Nephron progenitor cell (in vitro differentiated cells): ENCODE measurements around the gene TPSD1.

Experiments used
- DNase-seq: peaks from one replicate; pipeline ENCODE4 v3.0.0; 2021
- H3K27ac Mint-ChIP-seq: 2 replicates; pipeline ENCODE4 v1.8.0; 2021; ENCODE audit warnings: mild to moderate bottlenecking, moderate library complexity, mixed read lengths
- H3K27me3 Mint-ChIP-seq: 2 replicates; pipeline ENCODE4 v1.8.0; 2021; ENCODE audit warnings: mild to moderate bottlenecking, low read depth, mixed read lengths; ENCODE audit not compliant: poor library complexity
- H3K36me3 Mint-ChIP-seq: 2 replicates; pipeline ENCODE4 v1.8.0; 2021; ENCODE audit warnings: low read depth, mixed read lengths
- H3K4me1 Mint-ChIP-seq: 2 replicates; pipeline ENCODE4 v1.8.0; 2021; ENCODE audit warnings: mixed read lengths
- H3K4me3 Mint-ChIP-seq: 2 replicates; pipeline ENCODE4 v1.8.0; 2021; ENCODE audit warnings: mild to moderate bottlenecking, moderate library complexity, mixed read lengths
- H3K9me3 Mint-ChIP-seq: 2 replicates; pipeline ENCODE4 v1.8.0; 2021; ENCODE audit warnings: mild to moderate bottlenecking, moderate library complexity, mixed read lengths
- TF ChIP-seq, protein P1 (sequence below): fragments of 200-600 bp; sonication (generic); IDR thresholded peaks from 2 replicates; pipeline ENCODE4 v1.5.0; 2021; ENCODE audit warnings: antibody characterized with exemption

The TPSD1 gene

DNA sequence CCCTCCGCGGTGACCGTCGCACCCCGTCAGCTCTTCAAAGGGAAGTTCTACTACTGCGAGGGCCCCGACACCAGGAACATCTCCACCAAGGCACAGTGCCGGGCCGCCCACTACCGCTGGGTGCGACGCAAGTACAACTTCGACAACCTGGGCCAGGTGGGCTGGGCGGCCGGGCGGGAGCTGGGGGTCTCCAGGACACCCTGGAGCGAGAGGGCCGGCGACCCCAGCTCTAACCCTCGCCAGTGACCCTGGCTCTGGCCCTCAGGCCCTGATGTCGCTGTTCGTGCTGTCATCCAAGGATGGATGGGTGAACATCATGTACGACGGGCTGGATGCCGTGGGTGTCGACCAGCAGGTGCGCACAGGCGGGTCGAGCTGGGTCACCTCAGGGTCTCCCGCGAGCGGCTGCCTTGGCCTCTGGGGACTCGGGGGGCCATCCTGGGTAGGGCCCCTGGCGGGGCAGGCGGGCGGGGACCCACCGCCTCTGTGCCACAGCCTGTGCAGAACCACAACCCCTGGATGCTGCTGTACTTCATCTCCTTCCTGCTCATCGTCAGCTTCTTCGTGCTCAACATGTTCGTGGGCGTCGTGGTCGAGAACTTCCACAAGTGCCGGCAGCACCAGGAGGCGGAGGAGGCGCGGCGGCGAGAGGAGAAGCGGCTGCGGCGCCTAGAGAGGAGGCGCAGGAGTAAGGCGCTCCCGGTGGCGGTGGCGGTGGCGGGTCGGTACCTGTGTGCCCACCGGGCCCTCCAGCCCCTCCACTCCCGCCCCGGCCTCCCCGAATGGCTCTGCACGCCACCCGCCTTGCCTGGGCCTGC, 44.2 kb upstream of the TPSD1 start:
- H3K27ac Mint-ChIP-seq = no peak overlapping the region
- no peaks in the 10 kb centered on the region for H3K9me3 Mint-ChIP-seq
- no peak for DNase-seq
- no peak overlapping the region for H3K4me3 Mint-ChIP-seq
- H3K4me1 Mint-ChIP-seq = no peaks in the 10 kb centered on the region
- H3K27me3 Mint-ChIP-seq = no peaks in the 10 kb centered on the region
- TF ChIP-seq, protein P1, sequence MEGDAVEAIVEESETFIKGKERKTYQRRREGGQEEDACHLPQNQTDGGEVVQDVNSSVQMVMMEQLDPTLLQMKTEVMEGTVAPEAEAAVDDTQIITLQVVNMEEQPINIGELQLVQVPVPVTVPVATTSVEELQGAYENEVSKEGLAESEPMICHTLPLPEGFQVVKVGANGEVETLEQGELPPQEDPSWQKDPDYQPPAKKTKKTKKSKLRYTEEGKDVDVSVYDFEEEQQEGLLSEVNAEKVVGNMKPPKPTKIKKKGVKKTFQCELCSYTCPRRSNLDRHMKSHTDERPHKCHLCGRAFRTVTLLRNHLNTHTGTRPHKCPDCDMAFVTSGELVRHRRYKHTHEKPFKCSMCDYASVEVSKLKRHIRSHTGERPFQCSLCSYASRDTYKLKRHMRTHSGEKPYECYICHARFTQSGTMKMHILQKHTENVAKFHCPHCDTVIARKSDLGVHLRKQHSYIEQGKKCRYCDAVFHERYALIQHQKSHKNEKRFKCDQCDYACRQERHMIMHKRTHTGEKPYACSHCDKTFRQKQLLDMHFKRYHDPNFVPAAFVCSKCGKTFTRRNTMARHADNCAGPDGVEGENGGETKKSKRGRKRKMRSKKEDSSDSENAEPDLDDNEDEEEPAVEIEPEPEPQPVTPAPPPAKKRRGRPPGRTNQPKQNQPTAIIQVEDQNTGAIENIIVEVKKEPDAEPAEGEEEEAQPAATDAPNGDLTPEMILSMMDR = no peak
- no peaks in the 10 kb centered on the region for H3K36me3 Mint-ChIP-seq

DNA sequence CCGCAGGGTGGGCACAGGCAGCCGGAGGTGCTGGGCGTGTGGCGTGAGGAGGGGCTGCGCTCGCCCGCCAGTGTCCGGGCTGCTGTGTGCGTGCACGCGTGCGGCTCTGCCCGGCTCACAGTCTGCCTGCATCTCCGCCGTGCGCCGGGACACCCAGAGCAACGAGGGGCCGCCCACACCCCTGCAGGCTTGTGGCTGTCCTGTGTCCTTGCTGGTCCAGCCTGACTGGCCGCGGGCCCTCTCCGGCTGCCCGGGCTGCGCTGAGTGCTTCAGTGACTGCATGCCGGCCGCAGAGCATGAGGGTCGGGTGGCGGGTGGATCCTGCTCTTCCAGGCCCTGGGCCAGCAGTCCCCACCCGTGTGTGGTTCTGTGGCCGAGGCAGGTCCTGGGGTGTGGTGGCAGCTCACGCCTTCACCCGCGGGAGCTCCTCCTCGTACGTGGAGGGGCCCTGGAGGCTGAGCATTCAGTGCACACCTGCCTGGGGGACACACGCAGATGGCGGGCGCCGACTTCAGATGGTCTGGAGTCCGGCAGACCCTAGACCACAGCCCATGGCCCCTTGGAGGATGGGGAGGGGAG, 43.2 kb upstream of the TPSD1 start:
- Mint-ChIP-seq H3K4me3 (no peak overlapping the region), H3K4me1 (no peaks in the 10 kb centered on the region), H3K27me3 (no peaks in the 10 kb centered on the region), H3K9me3 (no peaks in the 10 kb centered on the region), H3K27ac (no peak overlapping the region), H3K36me3 (no peaks in the 10 kb centered on the region)
- TF ChIP-seq, protein P1 = no peak
- DNase-seq = no peak

DNA sequence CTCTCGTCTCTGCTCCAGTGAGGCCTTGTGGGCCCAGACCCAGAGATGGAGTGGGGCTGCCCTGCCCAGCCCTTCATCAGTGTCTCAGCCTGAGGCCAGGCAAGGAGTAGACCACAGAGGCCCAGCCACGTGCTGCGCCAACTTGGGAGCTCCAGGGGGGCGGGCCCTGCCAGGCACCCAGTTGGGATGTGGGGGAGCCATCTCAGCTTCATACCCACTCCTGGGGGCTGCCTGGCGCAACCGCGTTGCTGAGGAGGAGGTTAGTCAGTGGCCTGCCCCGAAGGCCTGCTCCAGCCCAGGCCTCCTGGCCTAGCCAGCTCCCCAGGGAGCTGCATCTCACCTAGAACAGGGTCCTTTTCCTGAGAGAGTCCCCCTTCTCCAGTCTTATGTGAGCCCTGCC, 42.6 kb upstream of the TPSD1 start:
- H3K4me3 Mint-ChIP-seq = no peak overlapping the region
- TF ChIP-seq, protein P1 = no peak
- no peaks in the 10 kb centered on the region for H3K9me3 Mint-ChIP-seq
- no peaks in the 10 kb centered on the region for H3K36me3 Mint-ChIP-seq
- no peak for DNase-seq
- H3K27ac Mint-ChIP-seq = no peak overlapping the region
- H3K27me3 Mint-ChIP-seq = no peaks in the 10 kb centered on the region
- no peaks in the 10 kb centered on the region for H3K4me1 Mint-ChIP-seq

DNA sequence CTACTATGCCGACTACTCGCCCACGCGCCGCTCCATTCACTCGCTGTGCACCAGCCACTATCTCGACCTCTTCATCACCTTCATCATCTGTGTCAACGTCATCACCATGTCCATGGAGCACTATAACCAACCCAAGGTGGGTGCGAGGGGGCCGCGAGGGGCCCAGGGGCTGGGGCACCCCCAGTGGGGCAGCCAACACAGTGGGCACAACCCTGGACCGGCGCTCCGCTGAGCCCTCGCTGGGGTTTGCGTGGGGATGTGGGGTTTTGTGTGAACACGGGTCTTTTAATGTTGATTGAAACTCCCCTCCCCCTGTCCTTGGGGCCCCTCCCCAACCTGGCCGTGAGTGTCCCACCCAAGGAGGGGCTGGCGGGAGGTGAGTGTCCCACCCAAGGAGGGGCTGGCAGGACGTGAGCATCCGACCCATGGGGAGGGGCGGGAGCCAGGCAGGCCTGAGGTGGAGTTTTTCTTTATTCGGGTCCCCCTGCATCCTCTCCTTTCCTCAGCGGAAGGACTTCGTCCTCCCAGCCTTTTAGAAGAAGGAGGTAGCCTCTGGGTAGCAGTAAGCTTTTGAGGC, 42.0 kb upstream of the TPSD1 start:
- no peak overlapping the region for H3K27ac Mint-ChIP-seq
- no peak for DNase-seq
- TF ChIP-seq, protein P1 = no peak
- H3K36me3 Mint-ChIP-seq = no peaks in the 10 kb centered on the region
- H3K27me3 Mint-ChIP-seq = no peaks in the 10 kb centered on the region
- no peak overlapping the region for H3K4me3 Mint-ChIP-seq
- H3K9me3 Mint-ChIP-seq = no peaks in the 10 kb centered on the region
- H3K4me1 Mint-ChIP-seq = no peaks in the 10 kb centered on the region

DNA sequence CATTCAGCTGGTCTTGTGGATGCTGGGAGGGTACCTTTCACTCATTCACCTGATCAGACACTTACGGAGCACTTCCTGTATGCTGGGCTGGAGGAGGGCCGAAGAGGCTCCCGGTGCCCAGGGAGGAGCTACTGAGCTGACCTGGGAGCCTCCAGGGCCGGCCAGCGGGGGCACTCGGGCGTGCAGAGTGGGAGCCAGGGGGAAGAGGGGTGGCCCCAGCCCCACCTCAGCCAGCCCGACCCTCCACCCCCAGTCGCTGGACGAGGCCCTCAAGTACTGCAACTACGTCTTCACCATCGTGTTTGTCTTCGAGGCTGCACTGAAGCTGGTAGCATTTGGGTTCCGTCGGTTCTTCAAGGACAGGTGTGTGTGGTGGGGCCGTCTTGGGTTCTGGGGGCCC, 41.1 kb upstream of the TPSD1 start:
- no peak for DNase-seq
- no peaks in the 10 kb centered on the region for H3K36me3 Mint-ChIP-seq

More for the DNA sequence above, 41.1 kb upstream of the TPSD1 start:
- TF ChIP-seq, protein P1 = no peak
- no peak overlapping the region for H3K27ac Mint-ChIP-seq
- H3K27me3 Mint-ChIP-seq = no peaks in the 10 kb centered on the region
- no peaks in the 10 kb centered on the region for H3K9me3 Mint-ChIP-seq
- H3K4me1 Mint-ChIP-seq = no peaks in the 10 kb centered on the region
- H3K4me3 Mint-ChIP-seq = no peak overlapping the region
